IMR-90 (cell line): Measurements from ENCODE around the gene KIF5C. TPM values are rescaled to one million over a fixed set of nuclear protein-coding genes. Genes with fewer than 3 reads are reported as not detected.

Source experiments
- ATAC-seq: fragments of 200-7000 bp; cut with Tn5 transposase; 2 replicates; pipeline ENCODE4 v1.9.1; 2020; ENCODE audit warnings: low read depth, mild to moderate bottlenecking, moderate library complexity
- BruUV-seq: library from RNA; stranded (reverse); fragments of 400-500 nt; replicated peaks from 2 replicates; lab custom pipeline; 2021; lab: Mats Ljungman, UMichigan
- CTCF ChIA-PET: fragments of 300-600 bp; formaldehyde crosslinking; extraction: SDS; loops from one replicate; lab custom pipeline; 2021; ENCODE audit warnings: antibody characterized with exemption; lab: Yijun Ruan, JAX
- POLR2A ChIA-PET: fragments of 300-600 bp; sonication (Branson Sonifier 250); formaldehyde crosslinking; loops from one replicate; lab custom pipeline; 2022; ENCODE audit warnings: antibody characterized with exemption; ENCODE audit not compliant: unreplicated experiment; lab: Charles Lee
- DNase-seq: peaks from one replicate; pipeline ENCODE4 v3.0.0; 2013
- H2AFZ ChIP-seq: replicated peaks from 2 replicates; pipeline ENCODE3; 2013; ENCODE audit warnings: low read length, mild to moderate bottlenecking; ENCODE audit not compliant: poor library complexity
- H2AK5ac ChIP-seq: 2 replicates; pipeline ENCODE4 v1.6.1; 2013; ENCODE audit warnings: low read depth, low read length, inconsistent platforms
- H2AK9ac ChIP-seq: replicated peaks from 2 replicates; pipeline ENCODE3; 2013; ENCODE audit warnings: mild to moderate bottlenecking, low read depth, low read length, moderate library complexity; ENCODE audit not compliant: poor library complexity
- H2BK120ac ChIP-seq: 2 replicates; pipeline ENCODE4 v1.6.1; 2013; ENCODE audit warnings: low read depth, low read length, inconsistent platforms
- H2BK15ac ChIP-seq: 3 replicates; pipeline ENCODE4 v1.6.1; 2013; ENCODE audit warnings: low read depth, low read length, inconsistent platforms
- H2BK20ac ChIP-seq: 2 replicates; pipeline ENCODE4 v1.6.1; 2013; ENCODE audit warnings: low read depth, mild to moderate bottlenecking, inconsistent platforms, low read length, moderate library complexity
- H2BK5ac ChIP-seq: 2 replicates; pipeline ENCODE4 v1.6.1; 2013; ENCODE audit warnings: mild to moderate bottlenecking, low read depth, low read length, inconsistent platforms; ENCODE audit not compliant: poor library complexity, severe bottlenecking
- H3K14ac ChIP-seq: replicated peaks from 2 replicates; pipeline ENCODE4 v1.6.1; 2013; ENCODE audit warnings: low read depth, low read length, inconsistent platforms
- H3K18ac ChIP-seq: 2 replicates; pipeline ENCODE4 v1.6.1; 2013; ENCODE audit warnings: low read depth, low read length, control low read depth
- H3K23ac ChIP-seq: 2 replicates; pipeline ENCODE4 v1.6.1; 2013; ENCODE audit warnings: low read depth, low read length, inconsistent platforms
- H3K27ac ChIP-seq: 2 replicates; pipeline ENCODE4 v1.5.1; 2013; ENCODE audit warnings: mild to moderate bottlenecking, control low read depth, low read length; ENCODE audit not compliant: insufficient read depth
- H3K27me3 ChIP-seq: 2 replicates; pipeline ENCODE4 v1.6.1; 2013; ENCODE audit warnings: low read length; ENCODE audit not compliant: control insufficient read depth, insufficient read depth
- H3K36me3 ChIP-seq: 2 replicates; pipeline ENCODE4 v1.6.1; 2013; ENCODE audit warnings: low read length, mixed read lengths; ENCODE audit not compliant: control insufficient read depth, insufficient read depth
- H3K4ac ChIP-seq: 2 replicates; pipeline ENCODE4 v1.6.1; 2013; ENCODE audit warnings: low read depth, low read length, inconsistent platforms
- H3K4me1 ChIP-seq: 2 replicates; pipeline ENCODE4 v1.6.1; 2013; ENCODE audit warnings: low read length, mixed read lengths; ENCODE audit not compliant: control insufficient read depth, insufficient read depth
- H3K4me2 ChIP-seq: 2 replicates; pipeline ENCODE4 v1.6.1; 2013; ENCODE audit warnings: low read depth, mild to moderate bottlenecking, control low read depth, low read length, moderate library complexity
- H3K4me3 ChIP-seq: 2 replicates; pipeline ENCODE4 v1.5.1; 2013; ENCODE audit warnings: low read depth, mild to moderate bottlenecking, control low read depth, low read length, moderate library complexity; ENCODE audit not compliant: insufficient read depth
- H3K56ac ChIP-seq: 2 replicates; pipeline ENCODE4 v1.6.1; 2013; ENCODE audit warnings: low read length, inconsistent platforms; ENCODE audit not compliant: insufficient read depth; ENCODE audit errors: extremely low read depth
- H3K79me1 ChIP-seq, 2 experiments: 2 replicates each; pipeline ENCODE4 v1.6.1; 2013; ENCODE audit warnings: low read length in 2 of 2, inconsistent platforms in 1 of 2, low read depth in 1 of 2
- H3K9ac ChIP-seq: 2 replicates; pipeline ENCODE4 v1.6.1; 2013; ENCODE audit warnings: low read depth, low read length, control low read depth
- H3K9me1 ChIP-seq: 2 replicates; pipeline ENCODE4 v1.6.1; 2013; ENCODE audit warnings: low read length, inconsistent platforms; ENCODE audit not compliant: insufficient read depth
- H3K9me3 ChIP-seq: 2 replicates; pipeline ENCODE4 v1.6.1; 2013; ENCODE audit warnings: low read length; ENCODE audit not compliant: control insufficient read depth, insufficient read depth
- H4K20me1 ChIP-seq: 2 replicates; pipeline ENCODE4 v1.6.1; 2013; ENCODE audit warnings: low read length, inconsistent platforms; ENCODE audit not compliant: insufficient read depth
- H4K5ac ChIP-seq: 2 replicates; pipeline ENCODE4 v1.6.1; 2013; ENCODE audit warnings: mild to moderate bottlenecking, low read depth, low read length, control low read depth
- H4K8ac ChIP-seq, 2 experiments: 2 replicates each; pipeline ENCODE4 v1.6.1; 2013; ENCODE audit warnings: low read depth in 2 of 2, low read length in 2 of 2, control low read depth in 1 of 2, inconsistent platforms in 1 of 2
- H4K91ac ChIP-seq: 2 replicates; pipeline ENCODE4 v1.6.1; 2013; ENCODE audit warnings: low read depth, low read length, inconsistent platforms; ENCODE audit not compliant: insufficient read depth
- BHLHE40 ChIP-seq: fragments of 150-350 bp; IDR thresholded peaks from 2 replicates; pipeline ENCODE4 v1.6.1; 2016; ENCODE audit warnings: mild to moderate bottlenecking, low read depth, low read length
- CEBPB ChIP-seq: IDR thresholded peaks from 2 replicates; pipeline ENCODE4 v1.6.1; 2012; ENCODE audit warnings: low read depth, low read length, improper control_type of control experiment
- FOS ChIP-seq: fragments of 150-350 bp; IDR thresholded peaks from 2 replicates; pipeline ENCODE4 v1.6.1; 2016; ENCODE audit warnings: low read depth, low read length
- MAFK ChIP-seq: IDR thresholded peaks from 2 replicates; pipeline ENCODE4 v1.6.1; 2012; ENCODE audit warnings: low read depth, low read length, improper control_type of control experiment
- MAZ ChIP-seq: IDR thresholded peaks from 2 replicates; pipeline ENCODE4 v1.6.1; 2012; ENCODE audit warnings: low read depth, mild to moderate bottlenecking, low read length, improper control_type of control experiment, moderate library complexity, borderline replicate concordance
- MXI1 ChIP-seq: IDR thresholded peaks from 2 replicates; pipeline ENCODE4 v1.6.1; 2012; ENCODE audit warnings: low read depth, mild to moderate bottlenecking, low read length, moderate library complexity, borderline replicate concordance
- NFE2L2 ChIP-seq: fragments of 150-350 bp; IDR thresholded peaks from 2 replicates; pipeline ENCODE4 v1.6.1; 2016; ENCODE audit warnings: low read depth, mild to moderate bottlenecking, low read length
- POLR2A ChIP-seq: IDR thresholded peaks from 2 replicates; pipeline ENCODE4 v1.6.1; 2012; ENCODE audit warnings: mild to moderate bottlenecking, low read depth, low read length
- RAD21 ChIP-seq: IDR thresholded peaks from 2 replicates; pipeline ENCODE4 v1.6.1; 2012; ENCODE audit warnings: low read length, improper control_type of control experiment
- RCOR1 ChIP-seq: IDR thresholded peaks from 2 replicates; pipeline ENCODE4 v1.6.1; 2012; ENCODE audit warnings: mild to moderate bottlenecking, low read length, improper control_type of control experiment; ENCODE audit not compliant: insufficient replicate concordance
- RFX5 ChIP-seq: IDR thresholded peaks from 2 replicates; pipeline ENCODE4 v1.8.0; 2012; ENCODE audit warnings: low read depth, mild to moderate bottlenecking, low read length, moderate library complexity
- SMC3 ChIP-seq: fragments of 150-350 bp; IDR thresholded peaks from 2 replicates; pipeline ENCODE4 v1.6.1; 2016; ENCODE audit warnings: low read depth, mild to moderate bottlenecking, antibody characterized with exemption, low read length, moderate library complexity
- WGBS, 2 experiments: methylation state at CpG; one replicate each; pipeline versions ENCODE4 v1.1.5 to v1.1.7; 2013; ENCODE audit warnings: missing lambda C conversion rate in 2 of 2; ENCODE audit not compliant: insufficient read length in 1 of 2; ENCODE audit errors: extremely low coverage in 2 of 2; 5-methylcytosine and 5-hydroxymethylcytosine counted together
- dilution Hi-C: fragments of 300-500 bp; cut with HindIII; formaldehyde crosslinking; loops from one replicate; pipeline ENCODE4 v1.14.3; 2018; ENCODE audit warnings: low sequenced_read_pairs; ENCODE audit not compliant: unreplicated experiment
- in situ Hi-C: fragments of 300-500 bp; cut with MboI; formaldehyde crosslinking; loops from 3 replicates; pipeline ENCODE4 v1.14.3; 2019; ENCODE audit warnings: low sequenced_read_pairs, inconsistent platforms, mixed read lengths
- intact Hi-C: fragments of 100-400 bp; cut with micrococcal nuclease; formaldehyde crosslinking; loops from 2 replicates; pipeline ENCODE4 v1.10.0; 2022
- polyA plus RNA-seq, 3 experiments: library from polyadenylated mRNA; depleted of rRNA; stranded (reverse); fragments of >200 nt; gene quantifications; 2 replicates each; pipeline ENCODE4 v1.2.3, GENCODE V29; 2012; ENCODE audit warnings: low replicate concordance in 1 of 3
- total RNA-seq: library from RNA; depleted of rRNA; stranded (reverse); fragments of >200 nt; gene quantifications from 2 replicates; pipeline ENCODE4 v1.2.3, GENCODE V29; 2012
- TF ChIP-seq, protein P1 (sequence below): fragments of 150-350 bp; IDR thresholded peaks from 2 replicates; pipeline ENCODE4 v1.6.1; 2017; ENCODE audit warnings: mild to moderate bottlenecking, antibody characterized with exemption, low read length, low read depth
- TF ChIP-seq, protein P2 (sequence below): fragments of 150-350 bp; IDR thresholded peaks from 2 replicates; pipeline ENCODE4 v1.6.1; 2016; ENCODE audit warnings: low read depth, mild to moderate bottlenecking, low read length, moderate library complexity, borderline replicate concordance
- TF ChIP-seq, protein P3 (sequence below): conservative IDR thresholded peaks from 2 replicates; pipeline ENCODE4 v1.5.1; 2012; ENCODE audit warnings: mild to moderate bottlenecking, low read depth, low read length, improper control_type of control experiment

The KIF5C gene
- total and polyA plus RNA-seq, 2 of the 4 experiments (the other 2 are of a cell fraction): 0.10 to 0.18 TPM

DNA sequence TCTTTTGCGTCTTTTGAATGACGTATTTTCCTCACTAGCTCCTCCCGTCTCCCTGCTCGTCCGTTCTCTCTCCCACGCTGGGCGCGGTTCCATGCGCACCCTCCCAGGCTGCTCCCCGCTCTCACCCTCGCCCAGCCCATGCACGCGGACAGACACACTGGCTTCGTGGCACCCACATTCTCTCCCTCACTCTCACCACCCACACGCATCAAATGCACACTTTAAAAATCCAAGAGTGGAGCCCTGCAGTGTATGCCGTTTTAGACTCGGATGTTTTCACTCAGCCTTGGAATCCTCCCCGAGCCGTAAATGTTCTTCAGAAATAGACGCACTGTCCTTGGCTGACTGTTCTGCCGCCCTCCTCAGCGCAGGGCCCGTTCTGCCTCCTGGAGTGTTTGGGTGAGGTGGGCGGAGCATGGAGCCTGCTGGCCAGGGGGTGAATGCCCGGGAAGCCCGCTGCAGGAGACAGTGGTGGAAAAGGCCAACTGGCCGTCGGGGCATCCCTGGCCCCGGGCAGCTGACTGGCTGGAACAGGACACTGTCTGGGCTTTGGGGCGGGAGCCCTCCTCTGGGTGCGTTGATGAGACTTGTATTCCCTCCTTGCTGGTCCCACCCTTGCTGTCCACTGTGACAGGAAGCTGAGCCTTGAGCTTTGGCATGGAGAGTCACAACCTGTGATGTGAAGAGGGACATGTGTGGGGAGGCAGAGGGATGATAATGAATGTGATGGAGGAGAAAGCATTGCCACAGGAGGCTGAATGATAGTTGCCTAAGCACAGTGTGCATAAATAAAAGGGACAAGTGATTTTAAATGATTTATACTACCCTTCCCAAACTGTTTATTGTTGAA lies 128.1 kb downstream of the KIF5C start:
- ATAC-seq: no peak
- Histone ChIP-seq H2AFZ (no peak overlapping the region), H3K9ac (no peak overlapping the region), H2AK5ac (no peak overlapping the region), H3K27me3 (peaks cover 15% of the 10 kb centered on the region), H3K14ac (no peak overlapping the region), H4K20me1 (no peaks in the 10 kb centered on the region), H3K36me3 (no peaks in the 10 kb centered on the region), H3K9me3 (no peaks in the 10 kb centered on the region), H3K9me1 (no peaks in the 10 kb centered on the region), H4K91ac (no peak overlapping the region), H3K4me2 (no peak overlapping the region), H2BK5ac (no peak overlapping the region), H3K27ac (no peak overlapping the region), H3K23ac (no peak overlapping the region), H3K56ac (no peak overlapping the region), H3K79me1 (no peaks in the 10 kb centered on the region), H2AK9ac (no peak overlapping the region), H3K4me1 (no peaks in the 10 kb centered on the region), H2BK15ac (no peak overlapping the region), H4K8ac (no peak overlapping the region), H2BK20ac (no peak overlapping the region), H2BK120ac (no peak overlapping the region), H3K18ac (no peak overlapping the region), H3K4me3 (no peak overlapping the region), H4K5ac (no peak overlapping the region), H3K4ac (no peak overlapping the region)
- DNase-seq: no peak
- dilution Hi-C loops (no loop called here), intact Hi-C loops (no loop called here), in situ Hi-C loops (no loop called here)
- ChIA-PET POLR2A (no interaction called here), CTCF (no interaction called here)
- WGBS, 2 experiments: 93% methylated on average over 17 of the region's 31 CpGs; no CpG with 5 or more reads in 1 of the 2 experiments
- no TSS peak for BruUV-seq
- TF ChIP-seq SMC3 (no peak), NFE2L2 (no peak), CEBPB (no peak), POLR2A (no peak), MAFK (no peak), MAZ (no peak), BHLHE40 (no peak), RAD21 (no peak), RFX5 (no peak), FOS (no peak), MXI1 (no peak), RCOR1 (no peak)
- TF ChIP-seq, protein P1, sequence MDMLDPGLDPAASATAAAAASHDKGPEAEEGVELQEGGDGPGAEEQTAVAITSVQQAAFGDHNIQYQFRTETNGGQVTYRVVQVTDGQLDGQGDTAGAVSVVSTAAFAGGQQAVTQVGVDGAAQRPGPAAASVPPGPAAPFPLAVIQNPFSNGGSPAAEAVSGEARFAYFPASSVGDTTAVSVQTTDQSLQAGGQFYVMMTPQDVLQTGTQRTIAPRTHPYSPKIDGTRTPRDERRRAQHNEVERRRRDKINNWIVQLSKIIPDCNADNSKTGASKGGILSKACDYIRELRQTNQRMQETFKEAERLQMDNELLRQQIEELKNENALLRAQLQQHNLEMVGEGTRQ: no peak
- TF ChIP-seq, protein P2, sequence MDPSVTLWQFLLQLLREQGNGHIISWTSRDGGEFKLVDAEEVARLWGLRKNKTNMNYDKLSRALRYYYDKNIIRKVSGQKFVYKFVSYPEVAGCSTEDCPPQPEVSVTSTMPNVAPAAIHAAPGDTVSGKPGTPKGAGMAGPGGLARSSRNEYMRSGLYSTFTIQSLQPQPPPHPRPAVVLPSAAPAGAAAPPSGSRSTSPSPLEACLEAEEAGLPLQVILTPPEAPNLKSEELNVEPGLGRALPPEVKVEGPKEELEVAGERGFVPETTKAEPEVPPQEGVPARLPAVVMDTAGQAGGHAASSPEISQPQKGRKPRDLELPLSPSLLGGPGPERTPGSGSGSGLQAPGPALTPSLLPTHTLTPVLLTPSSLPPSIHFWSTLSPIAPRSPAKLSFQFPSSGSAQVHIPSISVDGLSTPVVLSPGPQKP: no peak
- TF ChIP-seq, protein P3, sequence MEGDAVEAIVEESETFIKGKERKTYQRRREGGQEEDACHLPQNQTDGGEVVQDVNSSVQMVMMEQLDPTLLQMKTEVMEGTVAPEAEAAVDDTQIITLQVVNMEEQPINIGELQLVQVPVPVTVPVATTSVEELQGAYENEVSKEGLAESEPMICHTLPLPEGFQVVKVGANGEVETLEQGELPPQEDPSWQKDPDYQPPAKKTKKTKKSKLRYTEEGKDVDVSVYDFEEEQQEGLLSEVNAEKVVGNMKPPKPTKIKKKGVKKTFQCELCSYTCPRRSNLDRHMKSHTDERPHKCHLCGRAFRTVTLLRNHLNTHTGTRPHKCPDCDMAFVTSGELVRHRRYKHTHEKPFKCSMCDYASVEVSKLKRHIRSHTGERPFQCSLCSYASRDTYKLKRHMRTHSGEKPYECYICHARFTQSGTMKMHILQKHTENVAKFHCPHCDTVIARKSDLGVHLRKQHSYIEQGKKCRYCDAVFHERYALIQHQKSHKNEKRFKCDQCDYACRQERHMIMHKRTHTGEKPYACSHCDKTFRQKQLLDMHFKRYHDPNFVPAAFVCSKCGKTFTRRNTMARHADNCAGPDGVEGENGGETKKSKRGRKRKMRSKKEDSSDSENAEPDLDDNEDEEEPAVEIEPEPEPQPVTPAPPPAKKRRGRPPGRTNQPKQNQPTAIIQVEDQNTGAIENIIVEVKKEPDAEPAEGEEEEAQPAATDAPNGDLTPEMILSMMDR: no peak
